Stimulated activated effector memory CD8-positive, alpha-beta T cell treated with anti-CD3 and anti-CD28 coated beads, Interleukin-12 subunit alpha, Interleukin-12 subunit beta, amount 100 ng/mL, for 72 hours (primary cell): ENCODE results near the gene CARD16.

ENCODE experiments used
- ATAC-seq: fragments of 150-1000 bp; cut with Tn5 transposase; 2 replicates; pipeline ENCODE4 v1.10.0; 2021
- DNase-seq, 2 donors: peaks; one replicate each; pipeline ENCODE4 v3.0.0; 2021 to 2022; ENCODE audit warnings: low spot score in 2 of 2
- H3K27ac Mint-ChIP-seq: one replicate; pipeline ENCODE4 v1.8.0; 2022; ENCODE audit warnings: mild to moderate bottlenecking, mixed read lengths
- H3K36me3 Mint-ChIP-seq: one replicate; pipeline ENCODE4 v1.8.0; 2022; ENCODE audit warnings: mild to moderate bottlenecking, mixed read lengths
- H3K4me1 Mint-ChIP-seq: one replicate; pipeline ENCODE4 v1.8.0; 2022; ENCODE audit warnings: mixed read lengths
- H3K4me3 Mint-ChIP-seq: one replicate; pipeline ENCODE4 v1.8.0; 2022; ENCODE audit warnings: mild to moderate bottlenecking, mixed read lengths
- H3K9me3 Mint-ChIP-seq: one replicate; pipeline ENCODE4 v1.8.0; 2022; ENCODE audit warnings: mixed read lengths

Gene CARD16

GRCh38 chr11:105033343-105033742 lies 11.8 kb downstream of the CARD16 start:
- H3K9me3 Mint-ChIP-seq, result no peaks in the 10 kb centered on the region
- peaks cover 49% of the 10 kb centered on the region for H3K4me1 Mint-ChIP-seq
- H3K4me3 Mint-ChIP-seq, result peak overlapping the region; percentile 79
- ATAC-seq (peak; percentile 48), DNase-seq (no peak)
- H3K27ac Mint-ChIP-seq, result peak overlapping the region; percentile 96
- peaks cover 37% of the 10 kb centered on the region for H3K36me3 Mint-ChIP-seq

- DNase-seq, result no peak
- no peaks in the 10 kb centered on the region for H3K9me3 Mint-ChIP-seq
- ATAC-seq, result peak; percentile 67
- peaks cover 55% of the 10 kb centered on the region for H3K4me1 Mint-ChIP-seq
- peak overlapping the region; percentile 79 for H3K4me3 Mint-ChIP-seq
- peak overlapping the region; percentile 96 for H3K27ac Mint-ChIP-seq
- peaks cover 44% of the 10 kb centered on the region for H3K36me3 Mint-ChIP-seq
These were observed 12.6 kb downstream of the CARD16 start for GRCh38 chr11:105032495-105032894.

- H3K27ac Mint-ChIP-seq, result peak overlapping the region; percentile 74
- H3K36me3 Mint-ChIP-seq, result peaks cover 77% of the 10 kb centered on the region
- no peak for ATAC-seq
- no peaks in the 10 kb centered on the region for H3K9me3 Mint-ChIP-seq
- H3K4me1 Mint-ChIP-seq, result peaks cover 31% of the 10 kb centered on the region
- no peak for DNase-seq
- peak overlapping the region; percentile 21 for H3K4me3 Mint-ChIP-seq
These were observed 17.5 kb downstream of the CARD16 start for GRCh38 chr11:105027678-105028077.

- peak overlapping the region; percentile 27 for H3K27ac Mint-ChIP-seq
- peaks cover 51% of the 10 kb centered on the region for H3K36me3 Mint-ChIP-seq
- H3K4me3 Mint-ChIP-seq, result no peak overlapping the region
- H3K9me3 Mint-ChIP-seq, result no peaks in the 10 kb centered on the region
- no peak for ATAC-seq
- peaks cover 24% of the 10 kb centered on the region for H3K4me1 Mint-ChIP-seq
- no peak for DNase-seq
These were observed 20.7 kb downstream of the CARD16 start for GRCh38 chr11:105024394-105024793.

- peaks cover 39% of the 10 kb centered on the region for H3K36me3 Mint-ChIP-seq
- no peak for ATAC-seq
These were observed 22.1 kb downstream of the CARD16 start, which contains the start of gene CASP5 for GRCh38 chr11:105023003-105023402. Gene CASP5 (minus strand): TSS chr11:105023168. CDS start chr11:105023136, 32 bp downstream.

GRCh38 chr11:105022527-105022926 lies 22.6 kb downstream of the CARD16 start:
- no peaks in the 10 kb centered on the region for H3K9me3 Mint-ChIP-seq

More at GRCh38 chr11:105023003-105023402, 22.1 kb downstream of the CARD16 start, which contains the start of gene CASP5:
- Mint-ChIP-seq H3K27ac (no peak within 1 kb of the TSS), H3K4me1 (peaks cover 15% of the 10 kb centered on the region), H3K9me3 (no peaks in the 10 kb centered on the region), H3K4me3 (no peak within 1 kb of the TSS)
- no peak for DNase-seq

GRCh38 chr11:105007463-105007862 lies 37.7 kb downstream of the CARD16 start:
- Mint-ChIP-seq H3K4me3 (no peak overlapping the region), H3K9me3 (no peaks in the 10 kb centered on the region), H3K4me1 (no peaks in the 10 kb centered on the region), H3K27ac (no peak overlapping the region), H3K36me3 (no peaks in the 10 kb centered on the region)
- DNase-seq (no peak), ATAC-seq (no peak)

More at GRCh38 chr11:105022527-105022926, 22.6 kb downstream of the CARD16 start:
- no peak overlapping the region for H3K4me3 Mint-ChIP-seq
- H3K4me1 Mint-ChIP-seq, result peaks cover 11% of the 10 kb centered on the region
- no peak overlapping the region for H3K27ac Mint-ChIP-seq
- DNase-seq (no peak), ATAC-seq (no peak)
- peaks cover 34% of the 10 kb centered on the region for H3K36me3 Mint-ChIP-seq

- no peak for ATAC-seq
- H3K9me3 Mint-ChIP-seq, result no peaks in the 10 kb centered on the region
These were observed 39.7 kb downstream of the CARD16 start for GRCh38 chr11:105005451-105005845.

GRCh38 chr11:105004021-105004420 lies 41.1 kb downstream of the CARD16 start:
- no peak for DNase-seq
- H3K4me3 Mint-ChIP-seq, result no peak overlapping the region
- H3K9me3 Mint-ChIP-seq, result no peaks in the 10 kb centered on the region
- ATAC-seq, result no peak
- no peaks in the 10 kb centered on the region for H3K36me3 Mint-ChIP-seq
- no peak overlapping the region for H3K27ac Mint-ChIP-seq
- H3K4me1 Mint-ChIP-seq, result peaks cover 9% of the 10 kb centered on the region

More at GRCh38 chr11:105005451-105005845, 39.7 kb downstream of the CARD16 start:
- Mint-ChIP-seq H3K36me3 (no peaks in the 10 kb centered on the region), H3K27ac (no peak overlapping the region), H3K4me3 (no peak overlapping the region), H3K4me1 (peaks cover 8% of the 10 kb centered on the region)
- no peak for DNase-seq

GRCh38 chr11:105003151-105003550 lies 42.0 kb downstream of the CARD16 start:
- Mint-ChIP-seq H3K4me1 (peaks cover 9% of the 10 kb centered on the region), H3K27ac (no peak overlapping the region), H3K36me3 (no peaks in the 10 kb centered on the region), H3K9me3 (no peaks in the 10 kb centered on the region), H3K4me3 (no peak overlapping the region)
- no peak for ATAC-seq
- no peak for DNase-seq

- Mint-ChIP-seq H3K36me3 (no peaks in the 10 kb centered on the region), H3K9me3 (no peaks in the 10 kb centered on the region), H3K4me1 (peaks cover 9% of the 10 kb centered on the region), H3K4me3 (no peak overlapping the region), H3K27ac (no peak overlapping the region)
- ATAC-seq, result peak; percentile 89
- peak; percentile 51 to 69 for DNase-seq
These were observed 44.3 kb downstream of the CARD16 start for GRCh38 chr11:105000797-105001196.

GRCh38 chr11:105000167-105000566 lies 45.0 kb downstream of the CARD16 start:
- no peak for DNase-seq
- no peaks in the 10 kb centered on the region for H3K9me3 Mint-ChIP-seq

GRCh38 chr11:104999721-105000120 lies 45.4 kb downstream of the CARD16 start:
- H3K9me3 Mint-ChIP-seq, result no peaks in the 10 kb centered on the region
- no peak overlapping the region for H3K27ac Mint-ChIP-seq
- no peak overlapping the region for H3K4me3 Mint-ChIP-seq
- ATAC-seq (no peak), DNase-seq (no peak)
- H3K36me3 Mint-ChIP-seq, result no peaks in the 10 kb centered on the region
- peaks cover 9% of the 10 kb centered on the region for H3K4me1 Mint-ChIP-seq

More at GRCh38 chr11:105000167-105000566, 45.0 kb downstream of the CARD16 start:
- Mint-ChIP-seq H3K4me1 (peaks cover 9% of the 10 kb centered on the region), H3K27ac (no peak overlapping the region), H3K36me3 (no peaks in the 10 kb centered on the region), H3K4me3 (no peak overlapping the region)
- ATAC-seq, result no peak

GRCh38 chr11:104997288-104997687 lies 47.8 kb downstream of the CARD16 start:
- no peak overlapping the region for H3K27ac Mint-ChIP-seq
- no peak overlapping the region for H3K4me3 Mint-ChIP-seq
- DNase-seq (no peak), ATAC-seq (no peak)
- peaks cover 9% of the 10 kb centered on the region for H3K4me1 Mint-ChIP-seq
- no peaks in the 10 kb centered on the region for H3K36me3 Mint-ChIP-seq
- no peaks in the 10 kb centered on the region for H3K9me3 Mint-ChIP-seq

- Mint-ChIP-seq H3K36me3 (no peaks in the 10 kb centered on the region), H3K9me3 (no peaks in the 10 kb centered on the region), H3K27ac (no peak overlapping the region), H3K4me3 (no peak overlapping the region), H3K4me1 (no peaks in the 10 kb centered on the region)
- DNase-seq (no peak), ATAC-seq (no peak)
These were observed 50.1 kb downstream of the CARD16 start for GRCh38 chr11:104995001-104995408.

GRCh38 chr11:104992781-104993180 lies 52.4 kb downstream of the CARD16 start:
- Mint-ChIP-seq H3K27ac (no peak overlapping the region), H3K4me3 (no peak overlapping the region), H3K9me3 (peaks cover 4% of the 10 kb centered on the region), H3K4me1 (no peaks in the 10 kb centered on the region), H3K36me3 (no peaks in the 10 kb centered on the region)
- ATAC-seq (no peak), DNase-seq (no peak)

- no peak for ATAC-seq
- Mint-ChIP-seq H3K36me3 (no peaks in the 10 kb centered on the region), H3K9me3 (peaks cover 7% of the 10 kb centered on the region), H3K4me3 (no peak overlapping the region), H3K4me1 (no peaks in the 10 kb centered on the region), H3K27ac (no peak overlapping the region)
- no peak for DNase-seq
These were observed 53.1 kb downstream of the CARD16 start for GRCh38 chr11:104991994-104992393.
